ENCODE data around the gene VWA5B2. TPM values are rescaled to one million over a fixed set of nuclear protein-coding genes. Genes with fewer than 3 reads are reported as not detected.

VWA5B2 gene
- total RNA-seq, 1 experiment from 2014 or later: 10.6 TPM

DNA sequence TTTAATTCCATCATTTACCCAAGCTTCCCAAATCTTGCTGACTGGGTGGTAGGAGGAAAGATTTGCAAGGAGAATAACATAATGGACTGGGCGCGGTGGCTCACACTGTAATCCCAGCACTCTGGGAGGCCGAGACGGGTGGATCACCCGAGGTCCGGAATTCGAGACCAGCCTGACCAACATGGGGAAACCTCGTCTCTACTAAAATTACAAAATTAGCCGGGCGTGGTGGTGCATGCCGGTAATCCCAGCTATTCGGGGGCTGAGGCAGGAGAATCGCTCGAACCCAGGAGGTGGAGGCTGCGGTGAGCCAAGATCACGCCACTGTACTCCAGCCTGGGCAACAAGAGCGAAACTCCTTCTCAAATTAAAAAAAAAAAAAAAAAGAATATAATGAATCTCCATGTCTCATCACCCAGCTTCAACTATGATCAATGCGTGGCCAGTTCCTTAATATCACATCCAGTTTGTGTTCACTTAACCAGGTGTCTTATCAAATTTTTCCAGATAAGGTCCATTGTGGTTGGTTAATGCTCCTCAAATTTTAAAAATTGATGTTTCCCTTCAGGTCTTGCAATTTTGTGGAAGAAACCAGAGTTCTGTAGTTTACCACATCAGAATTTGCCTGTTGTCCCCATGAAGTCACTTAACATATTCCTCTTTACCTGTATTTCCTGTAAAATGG, 44.7 kb upstream of the VWA5B2 start:
- Histone ChIP-seq H3K4me2 (ENCODE audit: low read length) (peak overlapping the region; percentile 96), H3K36me3 (ENCODE audit: control insufficient read depth in 1 of 2, insufficient read depth in 2 of 2, low read length in 2 of 2) (peaks cover 56 to 64% of the 10 kb centered on the region in 2 experiments)

DNA sequence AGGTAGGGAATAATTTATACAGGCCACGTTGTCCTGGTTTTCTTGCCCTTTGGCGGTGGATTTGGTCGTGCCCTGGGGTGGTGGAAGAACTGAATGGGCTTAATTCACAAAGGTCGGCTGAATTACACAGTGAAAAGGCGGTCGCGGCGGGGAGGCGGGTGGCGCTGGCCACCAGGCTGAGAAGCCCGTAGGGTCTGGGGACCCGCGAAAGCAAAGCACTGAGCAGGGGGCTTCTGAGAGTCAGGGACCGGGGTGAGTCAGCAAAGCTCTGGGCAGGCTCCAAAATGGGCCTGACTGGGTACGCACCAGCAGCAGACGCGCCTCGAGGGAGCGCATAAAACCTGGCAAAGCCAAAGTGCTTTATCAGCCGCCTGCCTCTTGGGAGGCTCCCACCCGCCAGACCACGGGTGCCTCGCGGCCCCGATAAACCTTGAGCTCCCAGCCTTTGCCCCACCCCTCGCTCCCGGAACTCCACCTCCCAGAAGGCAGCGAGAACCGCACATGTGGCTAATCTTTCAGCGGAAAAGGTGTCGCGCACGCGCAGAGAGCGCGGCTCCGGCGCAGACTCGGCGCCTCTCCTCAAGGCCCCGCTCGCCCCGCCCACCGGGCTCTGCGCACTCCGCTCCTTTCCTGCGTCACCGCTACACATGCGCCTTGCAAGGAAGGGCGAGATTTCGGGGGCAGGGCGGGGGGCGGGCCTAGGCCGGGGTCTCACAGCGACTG, 43.8 kb upstream of the VWA5B2 start:
- ChIA-PET CTCF (interaction anchor here (1.6 kb wide), 2 partner anchors 9 to 42 kb away, joined by 5 to 6 read pairs; no protein-coding TSS in a partner anchor), RAD21 (ENCODE audit: low non-redundant PET in 1 of 2, low total read pairs in 2 of 2, uncharacterized antibody in 2 of 2, unreplicated experiment in 2 of 2) (no interaction called here), POLR2A (interaction anchor here (0.9 to 1.6 kb wide), 3 partner anchors 9 to 40 kb away, joined by 3 to 12 read pairs (median 4); partner anchors contain the start of gene AP2M1)
- Histone ChIP-seq H2AFZ (ENCODE audit: low read depth, low read length, poor library complexity, severe bottlenecking) (no peak overlapping the region), H3K4me1 (ENCODE audit: control insufficient read depth in 1 of 2, insufficient read depth in 2 of 2, low read length in 2 of 2) (peaks cover 6 to 20% of the 10 kb centered on the region in 2 experiments), H3K27ac (ENCODE audit: low read depth, low read length) (peak overlapping the region; percentile 88), H3K36me3 (ENCODE audit: control insufficient read depth in 1 of 2, insufficient read depth in 2 of 2, low read length in 2 of 2) (peaks cover 56 to 64% of the 10 kb centered on the region in 2 experiments), H3K79me2 (ENCODE audit: insufficient read depth, low read length) (peaks cover 43% of the 10 kb centered on the region), H3K4me3 (replicated peaks in 1 of 2; ENCODE audit: low read depth in 1 of 2, low read length in 2 of 2) (peak overlapping the region; percentile 98 to 100), H3K4me2 (ENCODE audit: low read length) (peak overlapping the region; percentile 96), H3K9ac (ENCODE audit: low read length) (peak overlapping the region; percentile 91), H4K20me1 (ENCODE audit: insufficient read depth) (no peaks in the 10 kb centered on the region), H3K27me3 (ENCODE audit: insufficient read depth, low read length) (no peaks in the 10 kb centered on the region), H3K9me2 (ENCODE audit: insufficient read depth) (no peaks in the 10 kb centered on the region), H3K9me3 (ENCODE audit: control insufficient read depth in 1 of 2, insufficient read depth in 1 of 2, low read depth in 1 of 2, low read length in 2 of 2) (no peaks in the 10 kb centered on the region)
- DNase-seq (ENCODE audit: low read depth, low spot score) (peak; percentile 97), ATAC-seq (peak; percentile 96)
- intact Hi-C loops (cut with micrococcal nuclease): no loop called here
- TF ChIP-seq CBX3 (IDR thresholded peaks at IDR 0.05; ENCODE audit: low read depth) (no peak), YY1 (IDR thresholded peaks at IDR 0.05; ENCODE audit: extremely low read depth, insufficient replicate concordance, low read depth, low read length) (no peak), SRF (IDR thresholded peaks at IDR 0.05; ENCODE audit: low read depth) (no peak), EGR1 (IDR thresholded peaks at IDR 0.05; ENCODE audit: low read depth) (no peak), JUND (IDR thresholded peaks at IDR 0.05) (no peak), ELF1 (IDR thresholded peaks at IDR 0.05; ENCODE audit: borderline replicate concordance, low read depth) (no peak), ZFX (IDR thresholded peaks at IDR 0.05) (0 out of 2 replicates have a peak, but pooled peaks have one; percentile 13), POLR2AphosphoS5 (IDR thresholded peaks at IDR 0.05; ENCODE audit: low read depth, low read length) (peak; percentile 84), POLR2A (IDR thresholded peaks at IDR 0.05; ENCODE audit: borderline replicate concordance, extremely low read depth, insufficient read depth, insufficient read length) (peak; percentile 58), TCF7L2 (IDR thresholded peaks at IDR 0.05; ENCODE audit: borderline replicate concordance, extremely low read depth, insufficient read depth, insufficient read length) (peak; percentile 43), SIN3A (IDR thresholded peaks at IDR 0.05; ENCODE audit: low read depth) (no peak), FOSL1 (IDR thresholded peaks at IDR 0.05; ENCODE audit: low read depth) (no peak)
- TF ChIP-seq, protein P1, sequence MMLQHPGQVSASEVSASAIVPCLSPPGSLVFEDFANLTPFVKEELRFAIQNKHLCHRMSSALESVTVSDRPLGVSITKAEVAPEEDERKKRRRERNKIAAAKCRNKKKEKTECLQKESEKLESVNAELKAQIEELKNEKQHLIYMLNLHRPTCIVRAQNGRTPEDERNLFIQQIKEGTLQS (IDR thresholded peaks at IDR 0.05): no peak
- TSS peak; percentile 98 for BruUV-seq (replicated peaks)

More for the DNA sequence above, 44.7 kb upstream of the VWA5B2 start:
- Histone ChIP-seq H4K20me1 (ENCODE audit: insufficient read depth) (no peaks in the 10 kb centered on the region), H3K9me3 (ENCODE audit: control insufficient read depth in 1 of 2, insufficient read depth in 1 of 2, low read depth in 1 of 2, low read length in 2 of 2) (no peaks in the 10 kb centered on the region), H3K79me2 (ENCODE audit: insufficient read depth, low read length) (peaks cover 38% of the 10 kb centered on the region), H3K27ac (ENCODE audit: low read depth, low read length) (peak overlapping the region; percentile 88), H3K9me2 (ENCODE audit: insufficient read depth) (no peaks in the 10 kb centered on the region), H3K4me3 (replicated peaks in 1 of 2; ENCODE audit: low read depth in 1 of 2, low read length in 2 of 2) (peak overlapping the region in 1 of 2 experiments; percentile 100; a peak in 1 of 4 replicates), H2AFZ (ENCODE audit: low read depth, low read length, poor library complexity, severe bottlenecking) (no peak overlapping the region), H3K9ac (ENCODE audit: low read length) (peak overlapping the region; percentile 91; the same call in 1 of the 2 replicates), H3K27me3 (ENCODE audit: insufficient read depth, low read length) (no peaks in the 10 kb centered on the region), H3K4me1 (ENCODE audit: control insufficient read depth in 1 of 2, insufficient read depth in 2 of 2, low read length in 2 of 2) (peaks cover 6 to 20% of the 10 kb centered on the region in 2 experiments)
- DNase-seq (ENCODE audit: low read depth, low spot score) (no peak), ATAC-seq (no peak)
- no TSS peak for BruUV-seq (replicated peaks)
- RAD21 ChIA-PET (ENCODE audit: low non-redundant PET in 1 of 2, low total read pairs in 2 of 2, uncharacterized antibody in 2 of 2, unreplicated experiment in 2 of 2): no interaction called here
- TF ChIP-seq EZH2 (IDR thresholded peaks at IDR 0.05) (no peak), FOSL1 (IDR thresholded peaks at IDR 0.05; ENCODE audit: low read depth) (no peak), YY1 (IDR thresholded peaks at IDR 0.05; ENCODE audit: extremely low read depth, insufficient replicate concordance, low read depth, low read length) (no peak), SIN3A (IDR thresholded peaks at IDR 0.05; ENCODE audit: low read depth) (no peak), SP1 (IDR thresholded peaks at IDR 0.05; ENCODE audit: low read depth) (no peak), SRF (IDR thresholded peaks at IDR 0.05; ENCODE audit: low read depth) (no peak), ZNF274 (IDR thresholded peaks at IDR 0.05; ENCODE audit: low read depth, low read length) (no peak), POLR2AphosphoS5 (IDR thresholded peaks at IDR 0.05; ENCODE audit: low read depth, low read length) (no peak)
- intact Hi-C loops (cut with micrococcal nuclease): no loop called here
- POLR2A ChIA-PET: interaction anchor here (1.3 kb wide), 1 partner anchor 8 kb away, joined by 4 read pairs; no protein-coding TSS in a partner anchor
- CTCF ChIA-PET: interaction anchor here (1.6 to 1.8 kb wide), 2 partner anchors 43 kb away, joined by 6 to 7 read pairs; no protein-coding TSS in a partner anchor
